Mesothelial cell of epicardium (in vitro differentiated cells): ENCODE measurements around the gene PGF. TPM values are rescaled to one million over a fixed set of nuclear protein-coding genes. Genes with fewer than 3 reads are reported as not detected.
A peak's percentile ranks its signal among the peaks of the same experiment; 100 is the strongest.

Experiments used
- DNase-seq, 2 experiments: peaks; one replicate each; pipeline ENCODE4 v3.0.0; 2021; ENCODE audit warnings: low spot score in 2 of 2; ENCODE audit not compliant: unreplicated experiment in 2 of 2
- H3K27ac Mint-ChIP-seq: 2 replicates; pipeline ENCODE4 v1.8.0; 2021; ENCODE audit warnings: mixed read lengths
- H3K27me3 Mint-ChIP-seq: 2 replicates; pipeline ENCODE4 v1.8.0; 2021; ENCODE audit warnings: low read depth, mixed read lengths
- H3K36me3 Mint-ChIP-seq: 2 replicates; pipeline ENCODE4 v1.8.0; 2021; ENCODE audit warnings: mixed read lengths
- H3K4me1 Mint-ChIP-seq: 2 replicates; pipeline ENCODE4 v1.8.0; 2021; ENCODE audit warnings: mixed read lengths
- H3K4me3 Mint-ChIP-seq: 2 replicates; pipeline ENCODE4 v1.8.0; 2021; ENCODE audit warnings: mild to moderate bottlenecking, moderate library complexity, mixed read lengths
- H3K9me3 Mint-ChIP-seq: 2 replicates; pipeline ENCODE4 v1.8.0; 2021; ENCODE audit warnings: mixed read lengths
- CTCF ChIP-seq: fragments of 200-600 bp; sonication (generic); IDR thresholded peaks from one replicate; pipeline ENCODE4 v1.5.0; 2021; ENCODE audit warnings: antibody characterized with exemption; ENCODE audit not compliant: unreplicated experiment
- total RNA-seq: library from RNA; stranded (reverse); gene quantifications from 3 replicates; pipeline ENCODE4 v1.2.1, GENCODE V29; 2021

The PGF gene
- total RNA-seq, 1 donor from 2014 or later = 9.6 TPM

- Mint-ChIP-seq H3K27me3 (no peaks in the 10 kb centered on the region), H3K27ac (no peak overlapping the region), H3K36me3 (peaks cover 1% of the 10 kb centered on the region), H3K4me1 (peaks cover 29% of the 10 kb centered on the region), H3K4me3 (no peak overlapping the region), H3K9me3 (no peaks in the 10 kb centered on the region)
- DNase-seq = peak in 1 of 2 experiments; percentile 56
- TF ChIP-seq CTCF = peak; percentile 58
These were observed 10.0 kb downstream of the PGF start for GRCh38 chr14:74945261-74945851.

- no peak overlapping the region for H3K27ac Mint-ChIP-seq
- no peak for DNase-seq
- no peak for TF ChIP-seq CTCF
These were observed 12.8 kb downstream of the PGF start for GRCh38 chr14:74942608-74943007.

GRCh38 chr14:74942181-74942580 lies 13.2 kb downstream of the PGF start:
- Mint-ChIP-seq H3K4me1 (peaks cover 19% of the 10 kb centered on the region), H3K27me3 (no peaks in the 10 kb centered on the region), H3K9me3 (no peaks in the 10 kb centered on the region), H3K4me3 (no peak overlapping the region), H3K36me3 (peaks cover 1% of the 10 kb centered on the region), H3K27ac (no peak overlapping the region)
- DNase-seq = no peak
- TF ChIP-seq CTCF = no peak

More at GRCh38 chr14:74942608-74943007, 12.8 kb downstream of the PGF start:
- Mint-ChIP-seq H3K4me1 (peaks cover 19% of the 10 kb centered on the region), H3K4me3 (no peak overlapping the region), H3K9me3 (no peaks in the 10 kb centered on the region), H3K27me3 (no peaks in the 10 kb centered on the region), H3K36me3 (peaks cover 1% of the 10 kb centered on the region)

- Mint-ChIP-seq H3K27ac (peak overlapping the region; percentile 53), H3K4me1 (peaks cover 18% of the 10 kb centered on the region), H3K36me3 (peaks cover 1% of the 10 kb centered on the region), H3K9me3 (no peaks in the 10 kb centered on the region), H3K4me3 (no peak overlapping the region), H3K27me3 (no peaks in the 10 kb centered on the region)
- TF ChIP-seq CTCF = no peak
- DNase-seq = no peak
These were observed 13.7 kb downstream of the PGF start for GRCh38 chr14:74941676-74942097.

GRCh38 chr14:74940956-74941565 lies 14.3 kb downstream of the PGF start:
- Mint-ChIP-seq H3K27ac (peak overlapping the region; percentile 39), H3K9me3 (no peaks in the 10 kb centered on the region), H3K36me3 (no peaks in the 10 kb centered on the region), H3K4me3 (no peak overlapping the region), H3K4me1 (peaks cover 13% of the 10 kb centered on the region), H3K27me3 (no peaks in the 10 kb centered on the region)
- DNase-seq = no peak
- TF ChIP-seq CTCF = no peak
